Keratinocyte (primary cell): ENCODE results near the gene TLE1.

Experiments
- EZH2 ChIP-seq: IDR thresholded peaks from one replicate; pipeline ENCODE4 v1.6.1; 2012; ENCODE audit warnings: inconsistent platforms, mild to moderate bottlenecking, low read length, moderate library complexity
- TF ChIP-seq, protein P1 (sequence below), 3 experiments: IDR thresholded peaks in 1 of 3; conservative IDR thresholded peaks in 1 of 3; optimal IDR thresholded peaks in 1 of 3; 2 replicates in 2 of 3; 3 replicates in 1 of 3; pipeline versions ENCODE3 to v1.5.1; 2011; ENCODE audit warnings: low read length in 3 of 3, mild to moderate bottlenecking in 3 of 3, moderate library complexity in 2 of 3, control low read depth in 1 of 3, inconsistent platforms in 1 of 3; ENCODE audit not compliant: insufficient read depth in 2 of 3; ENCODE audit errors: extremely low read depth in 1 of 3

DNA sequence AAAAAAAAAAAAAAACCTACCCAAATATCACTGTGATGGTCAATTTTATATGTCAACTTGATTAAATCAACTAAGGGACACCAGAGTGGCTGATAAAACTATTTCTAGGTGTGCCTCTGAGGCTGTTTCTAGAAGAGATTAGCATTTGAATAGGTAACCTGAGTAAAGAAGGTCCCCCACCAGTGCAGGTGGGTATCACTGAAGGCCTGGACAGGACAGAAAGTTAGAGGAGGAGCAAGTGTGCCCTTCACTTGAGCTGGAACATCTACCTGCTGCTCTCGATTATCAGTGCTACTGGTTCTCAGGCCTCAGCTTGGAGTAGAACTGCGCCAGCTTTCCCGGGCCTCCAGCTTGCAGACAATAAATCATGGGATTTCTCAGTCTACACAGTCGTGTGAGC is 88.7 kb downstream of the TLE1 start:
- TF ChIP-seq, protein P1, sequence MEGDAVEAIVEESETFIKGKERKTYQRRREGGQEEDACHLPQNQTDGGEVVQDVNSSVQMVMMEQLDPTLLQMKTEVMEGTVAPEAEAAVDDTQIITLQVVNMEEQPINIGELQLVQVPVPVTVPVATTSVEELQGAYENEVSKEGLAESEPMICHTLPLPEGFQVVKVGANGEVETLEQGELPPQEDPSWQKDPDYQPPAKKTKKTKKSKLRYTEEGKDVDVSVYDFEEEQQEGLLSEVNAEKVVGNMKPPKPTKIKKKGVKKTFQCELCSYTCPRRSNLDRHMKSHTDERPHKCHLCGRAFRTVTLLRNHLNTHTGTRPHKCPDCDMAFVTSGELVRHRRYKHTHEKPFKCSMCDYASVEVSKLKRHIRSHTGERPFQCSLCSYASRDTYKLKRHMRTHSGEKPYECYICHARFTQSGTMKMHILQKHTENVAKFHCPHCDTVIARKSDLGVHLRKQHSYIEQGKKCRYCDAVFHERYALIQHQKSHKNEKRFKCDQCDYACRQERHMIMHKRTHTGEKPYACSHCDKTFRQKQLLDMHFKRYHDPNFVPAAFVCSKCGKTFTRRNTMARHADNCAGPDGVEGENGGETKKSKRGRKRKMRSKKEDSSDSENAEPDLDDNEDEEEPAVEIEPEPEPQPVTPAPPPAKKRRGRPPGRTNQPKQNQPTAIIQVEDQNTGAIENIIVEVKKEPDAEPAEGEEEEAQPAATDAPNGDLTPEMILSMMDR (optimal IDR thresholded peaks at IDR 0.05 in 1 of 3, IDR thresholded peaks at IDR 0.05 in 1 of 3, conservative IDR thresholded peaks at IDR 0.05 in 1 of 3; ENCODE audit: extremely low read depth in 1 of 3, insufficient read depth in 2 of 3, low read length in 3 of 3) = no peak
- no peak for TF ChIP-seq EZH2
